ENCODE data around the gene HSF2BP.
"Not testable (repeated sequence)": the region's sequence is repeated elsewhere in the genome, so short reads cannot be mapped to it uniquely, and the experiment has no call there.

The HSF2BP gene

DNA sequence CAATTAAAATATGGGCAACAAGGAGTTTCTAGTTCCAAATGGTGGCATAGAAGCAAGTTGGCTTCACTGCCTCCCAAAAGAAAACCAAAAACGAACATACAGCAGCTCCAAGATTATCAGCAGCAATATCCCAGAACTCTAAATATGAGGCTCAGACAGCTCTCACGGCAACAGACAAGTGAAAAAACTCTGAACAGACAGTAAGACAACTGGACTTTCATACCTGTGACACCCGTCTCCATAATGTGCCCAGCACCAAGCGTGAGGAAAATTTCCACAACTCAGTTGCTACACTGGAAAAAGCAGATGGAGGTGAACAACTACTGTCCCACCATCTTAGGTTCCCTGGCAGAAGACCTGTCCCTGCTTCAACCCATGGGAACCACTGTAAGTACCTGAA lies 39.9 kb downstream of the HSF2BP start:
- DNase-seq (ENCODE audit: low read depth in 2 of 2) = no peak

DNA sequence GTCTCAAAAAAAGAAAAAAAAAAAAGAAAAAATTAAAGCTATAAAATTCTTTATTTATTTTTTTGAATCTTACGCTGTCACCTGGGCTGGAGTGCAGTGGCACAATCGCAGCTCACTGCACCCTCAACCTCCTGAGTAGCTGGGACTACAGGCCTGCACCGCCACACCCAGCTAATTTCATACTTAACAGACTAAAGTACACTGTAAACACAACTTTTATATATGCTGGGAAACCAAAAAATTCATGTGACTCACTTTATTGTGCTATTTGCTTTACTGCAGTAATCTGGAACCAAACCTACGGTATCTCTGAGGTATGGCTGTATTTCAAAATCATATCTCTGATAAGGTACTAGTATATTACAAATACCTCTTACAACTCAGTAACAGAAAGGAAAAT lies 40.3 kb downstream of the HSF2BP start:
- DNase-seq (ENCODE audit: low read depth in 2 of 2) = no peak

DNA sequence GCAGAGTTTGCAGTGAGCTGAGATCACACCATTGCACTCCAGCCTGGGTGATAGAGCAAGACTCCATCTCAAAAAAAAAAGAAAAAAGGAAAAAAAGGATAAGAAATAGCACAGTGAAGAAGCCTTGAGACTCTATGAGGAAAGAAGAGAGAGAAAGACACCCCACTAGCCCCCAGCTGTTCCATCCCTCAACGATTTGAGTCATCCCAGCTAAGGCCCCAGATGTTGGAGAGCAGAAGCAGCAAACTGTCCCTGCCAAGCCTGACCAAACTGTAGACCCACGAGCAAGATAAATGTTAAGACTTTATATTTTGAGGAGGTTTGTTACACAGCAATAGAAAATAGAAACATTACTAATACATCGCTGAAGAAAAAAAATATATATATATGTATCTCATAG lies 42.4 kb downstream of the HSF2BP start:
- not testable (repeated sequence) for DNase-seq (ENCODE audit: low read depth in 2 of 2)

- no peak for DNase-seq (ENCODE audit: low read depth in 2 of 2)
Measured at GRCh38 chr21:43614839-43615238, 44.4 kb downstream of the HSF2BP start.

- DNase-seq (ENCODE audit: low read depth in 2 of 2) = no peak
Measured at GRCh38 chr21:43613755-43614638, 45.3 kb downstream of the HSF2BP start.

DNA sequence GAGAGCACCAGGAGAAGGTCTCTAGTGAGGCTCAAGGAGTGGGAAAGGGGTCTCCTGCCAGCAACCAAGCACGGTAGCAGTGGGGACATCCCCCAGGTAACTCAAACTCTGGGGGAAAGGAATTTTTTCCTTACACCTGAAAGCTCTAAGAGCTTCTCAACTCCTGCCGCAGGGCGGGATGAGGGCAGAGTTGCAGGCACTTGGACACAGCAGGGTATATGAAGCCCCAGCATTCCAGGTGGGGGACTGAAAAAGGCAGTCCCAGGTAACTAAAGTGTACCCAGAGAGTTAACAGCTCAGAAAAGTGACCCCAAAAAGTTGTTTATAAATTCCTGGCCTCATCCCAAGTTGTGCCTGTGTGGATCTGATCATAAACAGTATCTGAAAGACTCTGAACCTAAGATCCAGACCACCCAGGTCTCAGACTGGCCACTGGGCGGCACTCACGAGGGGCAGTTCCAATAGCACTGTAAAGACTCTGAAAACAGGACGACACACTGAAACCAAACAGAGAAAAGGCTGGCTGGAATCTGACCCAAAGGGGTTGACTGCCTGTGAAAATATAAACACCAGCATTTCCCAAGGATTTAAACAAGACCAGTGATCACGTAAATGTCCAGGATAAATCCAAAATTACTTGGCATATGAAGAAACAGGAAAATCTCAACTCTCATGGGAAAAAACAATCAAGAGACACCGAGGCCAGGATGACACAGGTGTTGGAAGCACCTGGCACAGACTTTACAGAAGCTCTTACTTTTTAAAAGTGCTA lies 47.5 kb downstream of the HSF2BP start:
- no peak for DNase-seq (ENCODE audit: low read depth in 2 of 2)

GRCh38 chr21:43609501-43610340 lies 49.6 kb downstream of the HSF2BP start:
- DNase-seq (ENCODE audit: low read depth in 2 of 2) = no peak

DNA sequence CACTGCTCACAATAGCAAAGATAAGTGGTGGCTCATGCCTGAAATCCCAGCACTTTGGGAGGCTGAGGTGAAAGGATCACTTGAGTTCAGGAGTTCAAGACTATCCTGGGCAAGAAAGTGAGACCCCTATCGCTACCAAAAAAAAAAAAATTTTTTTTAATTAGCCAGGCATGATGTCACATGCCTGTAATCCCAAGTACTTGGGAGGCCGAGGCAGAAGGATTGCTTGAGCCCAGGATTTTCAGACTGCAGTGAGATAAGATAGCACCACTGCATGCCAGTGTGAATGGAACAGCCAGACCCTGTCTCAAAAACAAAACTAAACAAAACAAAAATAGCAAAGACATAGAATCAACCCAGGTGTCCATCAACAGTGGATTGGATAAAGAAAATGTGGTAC lies 50.6 kb downstream of the HSF2BP start:
- no peak for DNase-seq (ENCODE audit: low read depth in 2 of 2)

DNA sequence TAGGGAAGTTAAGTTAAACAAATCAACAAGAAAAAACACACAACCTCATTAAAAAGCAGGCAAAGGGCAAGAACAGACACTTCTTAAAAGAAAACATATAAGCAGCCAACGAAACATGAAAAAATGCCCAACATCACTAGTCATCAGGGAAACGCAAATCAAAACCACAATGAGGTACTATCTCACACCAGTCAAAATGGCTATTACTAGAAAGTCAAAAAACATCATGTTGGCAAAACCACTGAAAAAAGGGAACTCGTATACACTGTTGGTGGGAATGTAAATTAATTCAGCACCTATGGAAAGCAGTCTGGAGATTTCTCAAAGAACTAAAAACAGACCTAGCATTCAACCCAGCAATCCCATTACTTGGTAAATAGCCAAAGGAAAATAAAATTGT lies 51.1 kb downstream of the HSF2BP start:
- DNase-seq (ENCODE audit: low read depth in 2 of 2) = no peak

- no peak for DNase-seq (ENCODE audit: low read depth in 2 of 2)
Measured at GRCh38 chr21:43605320-43606215, 53.7 kb downstream of the HSF2BP start.

DNA sequence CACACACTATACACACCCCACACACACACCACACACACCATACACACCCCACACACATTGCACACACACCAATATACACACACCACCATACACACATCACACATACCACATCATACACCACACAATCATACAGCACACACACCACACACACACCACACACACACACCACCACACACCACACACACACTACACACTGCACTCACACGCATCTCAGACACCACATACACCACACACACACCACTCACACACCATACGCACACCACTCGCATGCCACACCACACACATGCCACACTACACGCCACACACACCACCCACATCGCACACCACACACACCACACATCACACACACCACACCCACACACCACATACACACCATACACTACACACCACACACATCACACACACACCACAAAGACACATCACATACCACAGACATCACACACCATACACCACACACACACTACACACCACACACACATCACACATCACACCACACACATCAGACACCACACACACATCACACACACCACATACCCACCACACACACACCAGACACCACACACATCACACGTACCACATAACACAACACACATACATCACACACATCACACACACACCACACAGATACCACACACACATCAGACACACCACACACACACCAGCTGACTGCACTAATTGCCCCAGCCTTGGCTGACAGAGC lies 54.6 kb downstream of the HSF2BP start:
- no peak for DNase-seq (ENCODE audit: low read depth in 2 of 2)

DNA sequence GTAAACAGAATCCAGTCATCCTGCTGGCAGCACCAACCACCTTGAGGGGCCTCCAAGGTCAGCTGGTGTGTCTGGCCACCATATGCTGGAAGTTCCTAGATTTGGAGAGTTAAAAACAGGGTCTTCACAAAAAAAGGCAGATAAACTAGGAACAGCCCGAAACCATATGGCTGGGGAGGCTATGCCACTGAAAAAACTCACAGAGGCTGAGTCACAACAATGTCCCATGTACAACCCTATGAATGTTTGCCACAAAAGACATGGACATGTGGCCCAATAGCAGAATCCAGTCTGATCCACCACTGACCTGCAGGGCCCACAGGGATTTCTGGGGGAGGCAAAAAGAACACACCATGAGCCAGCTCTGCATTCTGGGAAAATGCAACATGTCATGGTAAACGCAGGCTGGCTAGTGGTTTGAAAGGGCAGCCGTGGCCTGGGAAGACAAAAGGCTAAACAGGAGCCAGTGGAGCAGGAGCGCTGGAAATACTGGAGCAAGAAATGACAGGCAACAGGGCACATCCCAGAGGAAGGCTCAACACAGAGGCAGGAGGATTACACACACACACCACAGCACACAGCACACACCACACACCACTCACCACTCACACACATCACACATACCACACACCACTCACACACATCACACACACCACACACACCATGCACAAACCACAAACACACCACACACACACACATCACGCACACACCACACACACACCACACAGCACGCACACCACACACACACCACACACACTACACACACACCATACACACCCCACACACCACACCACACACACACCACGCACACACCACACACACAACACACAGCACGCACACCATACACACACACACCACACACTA lies 55.4 kb downstream of the HSF2BP start:
- no peak for DNase-seq (ENCODE audit: low read depth in 2 of 2)

- DNase-seq (ENCODE audit: low read depth in 2 of 2) = no peak
Measured at GRCh38 chr21:43603233-43603626, 56.1 kb downstream of the HSF2BP start.

DNA sequence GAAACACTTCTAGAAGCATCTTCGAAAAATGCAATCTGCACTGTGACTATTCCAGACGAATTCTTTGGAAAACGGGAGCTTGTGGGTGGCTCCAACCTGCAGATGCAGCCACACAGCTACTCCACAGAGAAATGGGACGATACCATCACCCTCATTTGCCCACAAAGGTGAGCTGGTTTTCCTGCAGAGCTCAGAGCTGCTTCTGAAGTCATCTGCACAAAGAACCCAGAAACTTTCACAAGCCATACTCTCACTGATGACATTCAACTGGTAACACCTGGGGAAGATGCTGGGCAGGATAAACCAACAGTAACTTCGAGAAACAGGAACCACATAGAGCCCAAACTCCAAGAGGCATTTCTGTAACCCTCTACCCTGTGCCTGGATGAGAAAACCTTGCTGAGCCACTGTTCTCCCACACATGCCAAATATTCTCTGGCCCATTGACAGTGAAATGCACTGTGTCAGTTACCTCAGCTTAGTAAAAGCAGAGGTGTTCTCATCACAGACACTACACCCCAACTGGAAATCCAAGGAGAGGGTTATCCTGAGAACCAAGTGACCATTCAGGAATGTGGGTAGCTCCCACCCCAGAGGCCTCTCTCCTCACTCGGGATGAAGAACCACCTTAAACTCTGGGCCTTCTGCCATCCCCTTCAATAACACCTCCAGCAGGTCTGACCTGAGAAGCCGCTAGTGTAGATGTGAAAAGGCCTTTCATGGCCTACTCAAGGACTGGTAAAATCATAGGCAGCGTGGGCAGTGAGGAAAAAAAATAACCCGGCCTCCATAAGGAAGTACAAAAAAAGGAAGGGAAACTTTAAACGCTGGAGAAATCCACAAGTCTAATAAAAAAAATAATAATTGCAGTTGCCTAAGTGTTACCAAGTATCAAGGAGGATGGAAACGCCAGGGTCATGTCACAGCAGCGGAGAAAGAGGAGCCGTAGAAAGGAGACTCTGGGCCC lies 56.7 kb downstream of the HSF2BP start:
- no peak for DNase-seq (ENCODE audit: low read depth in 2 of 2)

DNA sequence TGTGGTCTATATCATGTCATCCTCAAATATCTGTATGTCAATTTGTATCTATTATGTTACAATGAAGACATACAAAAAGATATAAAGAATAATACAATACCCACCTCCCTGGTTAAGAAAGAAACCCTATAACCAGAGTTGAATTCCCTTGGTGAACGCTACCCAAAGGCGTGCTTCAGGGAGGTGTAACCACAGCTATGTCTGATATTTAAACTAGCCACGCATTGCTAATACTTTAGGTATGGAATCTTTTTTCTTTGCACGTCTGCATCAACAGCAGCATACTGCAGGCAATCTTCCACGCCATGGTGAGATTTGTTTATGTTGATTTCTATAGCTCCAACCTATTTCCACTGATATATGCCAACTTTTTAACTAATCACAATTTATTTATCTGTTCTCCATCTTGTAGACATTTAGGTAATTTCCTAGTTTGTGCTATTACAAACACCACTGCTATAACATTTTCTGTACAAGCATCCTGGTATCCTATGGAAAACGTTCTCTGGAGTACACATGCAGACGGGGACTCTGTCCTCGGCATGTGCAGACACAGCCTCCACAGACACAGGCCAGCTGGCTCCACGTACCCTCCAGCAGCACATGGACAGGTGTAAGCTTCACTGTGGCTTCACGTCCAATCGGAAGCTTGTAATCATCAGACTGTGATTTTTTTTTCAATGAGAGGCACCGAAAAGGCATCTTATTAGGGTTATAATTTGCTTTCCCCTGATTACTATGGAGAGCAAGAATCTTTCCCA lies 58.5 kb downstream of the HSF2BP start:
- no peak for DNase-seq (ENCODE audit: low read depth in 2 of 2)

- no peak for DNase-seq (ENCODE audit: low read depth in 2 of 2)
Measured at GRCh38 chr21:43599728-43600127, 59.6 kb downstream of the HSF2BP start.

- no peak for DNase-seq (ENCODE audit: low read depth in 2 of 2)
Measured at GRCh38 chr21:43598416-43599120, 60.7 kb downstream of the HSF2BP start.

All from stimulated activated CD8-positive, alpha-beta memory T cell treated with anti-CD3 and anti-CD28 coated beads, Interleukin-2, amount 100 ng/mL, for 1 hour (primary cell).